GM10847 (cell line): ENCODE results near the gene DUSP9.

Experiments
- POLR2A ChIP-seq: IDR thresholded peaks from 2 replicates; pipeline ENCODE4 v1.6.1; 2011; ENCODE audit not compliant: insufficient read length; ENCODE audit errors: extremely low read depth

Gene DUSP9

DNA sequence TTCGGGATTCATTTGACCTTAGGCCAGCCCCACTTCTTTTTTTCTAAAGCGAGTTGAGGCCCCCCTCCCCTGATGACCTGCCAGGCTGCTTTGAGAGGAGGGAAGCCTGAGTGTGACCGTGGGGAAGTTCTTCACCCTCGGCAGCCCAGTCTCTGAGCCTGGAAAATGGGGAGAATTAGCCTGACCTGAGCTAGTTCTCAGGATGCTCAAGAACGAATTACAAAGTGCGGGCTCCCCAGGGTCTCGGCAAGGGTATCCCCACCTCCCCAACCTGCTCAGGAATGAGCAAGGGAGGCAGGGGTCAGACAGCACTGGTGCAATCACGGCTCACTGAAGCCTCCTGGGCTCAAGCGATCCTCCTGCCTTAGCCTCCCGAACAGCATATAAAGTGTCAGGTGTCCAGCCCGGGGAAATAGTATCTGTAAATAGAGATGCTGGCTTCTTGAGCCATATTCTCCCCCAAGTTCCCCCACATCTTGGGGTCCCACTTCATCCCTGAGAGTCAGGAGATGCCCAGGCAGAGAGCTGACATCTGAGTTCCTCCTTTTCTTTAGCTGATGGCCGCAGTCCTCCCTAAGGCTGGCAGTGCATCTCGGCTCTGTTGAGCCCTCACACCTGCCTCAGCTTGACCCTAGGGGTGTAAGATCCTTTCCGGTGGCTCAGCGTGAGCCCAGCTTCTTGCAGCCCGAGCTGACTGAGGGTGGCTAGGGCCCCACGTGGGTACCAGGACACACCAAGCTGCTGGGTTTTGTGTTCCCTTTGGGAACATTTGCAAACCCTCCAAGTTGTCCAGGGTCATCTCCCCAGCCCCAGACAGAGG lies 1.6 kb downstream of the DUSP9 start:
- no peak for TF ChIP-seq POLR2A

DNA sequence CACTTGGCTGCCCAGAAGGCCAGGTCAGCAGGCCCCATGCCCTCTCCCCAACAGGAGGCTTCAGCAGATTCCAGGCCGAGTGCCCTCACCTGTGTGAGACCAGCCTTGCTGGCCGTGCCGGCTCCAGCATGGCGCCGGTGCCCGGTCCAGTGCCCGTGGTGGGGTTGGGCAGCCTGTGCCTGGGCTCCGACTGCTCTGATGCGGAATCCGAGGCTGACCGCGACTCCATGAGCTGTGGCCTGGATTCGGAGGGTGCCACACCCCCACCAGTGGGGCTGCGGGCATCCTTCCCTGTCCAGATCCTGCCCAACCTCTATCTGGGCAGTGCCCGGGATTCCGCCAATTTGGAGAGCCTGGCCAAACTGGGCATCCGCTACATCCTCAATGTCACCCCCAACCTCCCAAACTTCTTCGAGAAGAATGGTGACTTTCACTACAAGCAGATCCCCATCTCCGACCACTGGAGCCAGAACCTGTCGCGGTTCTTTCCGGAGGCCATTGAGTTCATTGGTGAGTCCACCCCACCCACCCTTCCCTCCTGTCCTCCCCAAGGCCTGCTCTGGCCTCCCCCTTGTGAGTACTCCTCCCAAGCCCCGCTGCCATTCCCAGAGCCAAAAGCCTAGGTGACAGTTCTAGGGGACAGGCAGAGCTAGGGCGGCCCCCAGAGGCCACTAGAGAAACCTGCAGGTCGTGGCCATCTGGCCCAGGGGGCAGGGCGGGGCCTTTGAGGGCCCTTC lies 2.3 kb downstream of the DUSP9 start:
- TF ChIP-seq POLR2A = no peak

DNA sequence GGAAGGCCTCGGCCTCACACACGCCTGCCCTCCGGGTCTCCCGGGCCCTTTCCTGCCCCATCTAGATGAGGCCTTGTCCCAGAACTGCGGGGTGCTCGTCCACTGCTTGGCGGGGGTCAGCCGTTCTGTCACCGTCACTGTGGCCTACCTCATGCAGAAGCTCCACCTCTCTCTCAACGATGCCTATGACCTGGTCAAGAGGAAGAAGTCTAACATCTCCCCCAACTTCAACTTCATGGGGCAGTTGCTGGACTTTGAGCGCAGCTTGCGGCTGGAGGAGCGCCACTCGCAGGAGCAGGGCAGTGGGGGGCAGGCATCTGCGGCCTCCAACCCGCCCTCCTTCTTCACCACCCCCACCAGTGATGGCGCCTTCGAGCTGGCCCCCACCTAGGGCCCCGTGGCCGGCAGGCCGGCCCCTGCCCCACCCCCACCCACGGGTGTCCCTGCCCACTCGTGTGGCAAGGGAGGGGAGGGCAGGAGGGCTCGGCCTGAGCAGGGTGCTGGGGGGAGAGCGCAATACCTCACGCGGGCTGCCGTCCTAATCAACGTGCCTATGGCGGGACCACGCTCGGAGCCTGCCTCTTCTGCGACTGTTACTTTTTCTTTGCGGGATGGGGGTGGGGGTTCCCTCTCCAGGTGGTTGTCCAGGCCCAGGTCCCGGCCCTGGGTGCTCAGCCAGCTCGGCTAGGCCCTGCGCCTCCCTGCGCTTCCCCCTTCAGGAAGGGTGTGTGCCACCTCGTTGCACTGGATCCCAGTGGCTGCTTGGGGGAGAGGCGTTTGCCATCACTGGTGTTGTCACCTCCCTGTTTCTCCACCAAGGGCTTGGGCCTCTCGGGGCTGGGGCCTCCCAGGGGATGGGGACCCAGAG lies 3.1 kb downstream of the DUSP9 start:
- no peak for TF ChIP-seq POLR2A

DNA sequence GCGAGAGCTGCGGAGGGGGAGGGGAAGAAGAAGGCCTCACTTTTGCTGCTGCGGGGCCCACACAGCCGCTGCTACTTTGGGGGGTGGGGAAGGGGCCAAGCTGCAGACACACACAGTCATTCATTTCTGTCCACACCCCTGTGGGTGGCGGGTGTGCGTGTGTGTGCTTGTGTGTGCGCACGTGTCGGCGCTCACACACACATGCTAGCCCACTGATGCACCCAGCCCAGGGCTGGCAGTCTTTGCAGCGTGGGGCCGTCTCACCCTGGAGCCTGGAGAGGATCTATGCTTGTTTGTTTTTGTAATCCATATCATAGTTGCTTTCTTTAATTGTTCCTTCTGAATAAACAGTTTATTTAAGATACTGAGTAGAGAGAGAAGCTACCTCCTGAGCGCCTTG lies 4.0 kb downstream of the DUSP9 start:
- no peak for TF ChIP-seq POLR2A

DNA sequence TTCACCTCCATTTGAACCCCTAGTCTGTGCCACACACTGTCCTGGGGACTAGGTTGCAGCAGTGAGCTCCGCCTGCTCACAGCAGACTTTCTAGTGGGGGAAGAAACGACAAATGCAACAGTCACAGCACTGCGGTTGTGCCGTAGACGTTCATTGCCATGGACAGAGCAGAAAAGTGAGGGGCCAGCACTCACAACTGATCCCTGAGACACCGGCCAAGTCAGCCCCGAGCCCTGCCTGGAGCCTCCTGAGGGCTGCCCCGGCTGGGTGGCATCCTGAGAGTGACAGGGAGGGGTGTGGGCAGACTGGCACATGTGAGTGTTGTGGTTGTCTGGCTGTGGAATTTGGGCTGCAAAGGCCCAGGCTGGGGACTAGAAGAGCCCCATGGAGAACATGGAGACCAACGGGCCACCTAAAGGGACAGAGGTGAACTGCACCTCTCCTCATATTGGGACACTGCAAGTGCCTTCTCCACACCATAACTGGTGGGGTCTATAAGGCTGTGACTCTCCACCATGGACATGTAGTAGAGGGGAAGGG lies 4.6 kb downstream of the DUSP9 start:
- no peak for TF ChIP-seq POLR2A

DNA sequence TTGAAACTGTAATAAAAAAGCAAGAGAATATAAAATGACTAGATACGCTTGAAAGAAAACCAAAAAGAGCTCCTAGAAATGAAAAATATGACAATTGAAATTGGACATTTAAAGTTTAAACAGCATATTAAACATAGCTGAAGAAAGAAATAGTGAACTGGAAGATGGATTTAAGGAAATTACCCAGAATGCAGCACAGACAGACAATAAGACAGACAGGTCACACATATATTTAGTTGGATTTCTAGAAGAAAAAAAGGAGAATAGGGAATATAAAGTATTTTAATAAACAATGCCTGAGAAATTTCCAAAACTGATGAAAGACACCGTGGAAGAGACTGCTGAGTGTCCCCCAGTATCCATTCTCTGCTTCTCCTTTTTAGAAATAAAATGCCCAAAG lies 6.6 kb downstream of the DUSP9 start:
- TF ChIP-seq POLR2A = no peak

DNA sequence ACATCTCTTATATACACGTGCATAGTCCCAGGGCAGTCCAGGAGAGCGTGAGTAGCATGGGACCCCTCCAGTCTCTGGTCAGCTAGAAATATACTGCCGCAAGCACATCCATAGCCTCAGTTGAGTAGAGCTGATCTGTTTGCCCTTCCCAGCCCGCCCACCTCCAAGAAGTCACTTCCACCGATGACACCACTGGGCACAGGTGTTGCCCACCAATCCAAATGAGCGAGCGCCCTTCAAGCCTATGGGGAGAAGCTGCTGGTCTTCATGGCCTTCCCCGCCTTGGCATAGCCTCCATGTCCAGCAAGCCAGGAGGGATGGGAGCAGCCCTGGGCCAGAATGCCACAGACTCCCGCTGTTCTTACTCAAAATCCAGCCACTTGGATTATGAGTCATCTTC lies 10.2 kb downstream of the DUSP9 start:
- TF ChIP-seq POLR2A = no peak

DNA sequence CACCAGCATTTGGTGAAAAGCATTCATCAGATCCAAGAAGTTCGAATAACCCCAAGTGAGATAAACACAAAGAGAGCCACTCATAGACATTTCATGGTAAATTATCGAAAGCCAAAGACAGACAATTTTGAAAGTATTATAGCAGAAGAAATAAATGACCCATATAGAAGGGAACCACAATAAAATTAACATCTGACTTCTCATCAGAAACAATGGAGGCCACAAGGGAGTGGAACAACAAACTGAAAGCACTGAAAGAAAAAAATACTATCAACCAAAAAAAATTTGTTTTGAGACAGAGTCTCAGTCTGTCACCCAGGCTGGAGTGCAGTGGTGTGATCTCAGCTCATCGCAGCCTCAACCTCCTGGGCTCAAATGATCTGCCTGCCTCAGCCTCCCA lies 12.3 kb downstream of the DUSP9 start:
- no peak for TF ChIP-seq POLR2A

DNA sequence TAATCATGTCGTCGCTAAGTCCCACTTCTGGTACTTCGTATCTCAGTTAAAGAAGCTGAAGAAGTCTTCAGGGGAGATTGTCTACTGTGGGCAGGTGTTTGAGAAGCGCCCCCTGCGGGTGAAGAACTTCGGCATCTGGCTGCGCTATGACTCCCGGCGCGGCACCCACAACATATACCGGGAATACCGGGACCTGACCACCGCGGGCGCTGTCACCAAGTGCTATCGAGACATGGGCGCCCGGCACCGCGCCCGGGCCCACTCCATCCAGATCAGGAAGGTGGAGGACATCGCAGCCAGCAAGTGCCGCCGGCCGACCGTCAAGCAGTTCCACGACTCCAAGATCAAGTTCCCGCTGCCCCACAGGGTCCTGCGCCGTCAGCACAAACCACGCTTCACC lies 15.3 kb downstream of the DUSP9 start:
- TF ChIP-seq POLR2A = no peak

DNA sequence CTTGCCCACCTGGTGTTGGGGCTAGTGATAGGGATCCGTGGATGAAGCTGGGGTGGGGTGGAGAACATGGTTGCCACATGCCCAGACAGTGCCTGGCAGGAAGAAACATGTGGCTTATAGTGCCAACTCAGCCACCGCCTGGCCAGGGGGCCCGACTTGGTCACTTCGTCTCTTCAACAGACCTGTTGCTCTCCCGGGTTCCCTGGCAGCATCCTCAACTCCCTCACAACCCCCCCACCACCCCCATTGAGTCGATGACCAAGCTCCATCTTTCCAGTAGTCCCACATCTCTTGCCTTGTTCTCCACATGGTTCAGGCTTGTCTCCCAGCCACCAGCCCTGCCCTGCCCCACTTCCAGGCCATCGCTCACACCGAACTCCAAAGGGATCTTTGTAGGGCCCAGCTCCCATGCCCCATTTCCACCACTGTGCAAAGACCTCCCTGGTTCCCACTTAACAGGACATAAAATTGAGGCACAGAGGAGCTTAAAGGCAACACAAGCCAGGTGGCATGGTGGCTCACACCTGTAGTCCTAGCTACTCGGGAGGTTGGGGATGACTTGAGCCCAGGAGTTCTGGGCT lies 18.8 kb downstream of the DUSP9 start:
- TF ChIP-seq POLR2A = no peak

DNA sequence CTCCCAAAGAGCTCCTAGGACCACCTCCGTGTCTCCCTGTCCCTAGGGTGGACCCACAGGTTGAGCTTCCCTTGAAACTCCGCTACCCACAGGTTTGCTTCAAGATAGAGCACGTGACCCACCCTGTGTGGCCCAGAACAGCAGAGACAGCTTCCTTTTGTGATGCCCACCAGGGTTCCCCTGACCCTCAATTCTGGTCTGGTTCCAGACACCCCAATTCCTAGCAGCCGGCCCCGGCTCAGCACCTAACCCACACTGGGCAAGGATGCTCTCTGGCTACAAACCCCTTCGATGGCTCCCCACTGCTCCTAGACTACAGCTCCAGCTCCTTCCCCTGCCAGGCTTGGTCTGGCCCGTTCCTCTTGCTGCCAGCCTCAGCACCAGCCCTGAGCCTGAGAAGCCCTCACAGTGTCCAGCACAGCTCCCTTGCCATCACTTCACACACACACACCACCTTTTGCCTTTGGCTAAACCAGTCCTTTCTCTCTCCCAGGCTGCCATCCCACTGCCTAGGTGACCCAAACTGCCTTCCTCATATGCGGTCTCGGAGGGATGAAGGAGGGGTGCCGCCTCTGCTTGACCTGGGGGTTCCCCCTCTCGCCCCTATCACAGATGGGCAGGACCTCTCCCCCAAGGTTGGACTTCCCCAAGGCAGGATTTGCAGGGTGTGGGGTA lies 20.4 kb downstream of the DUSP9 start:
- TF ChIP-seq POLR2A = no peak

DNA sequence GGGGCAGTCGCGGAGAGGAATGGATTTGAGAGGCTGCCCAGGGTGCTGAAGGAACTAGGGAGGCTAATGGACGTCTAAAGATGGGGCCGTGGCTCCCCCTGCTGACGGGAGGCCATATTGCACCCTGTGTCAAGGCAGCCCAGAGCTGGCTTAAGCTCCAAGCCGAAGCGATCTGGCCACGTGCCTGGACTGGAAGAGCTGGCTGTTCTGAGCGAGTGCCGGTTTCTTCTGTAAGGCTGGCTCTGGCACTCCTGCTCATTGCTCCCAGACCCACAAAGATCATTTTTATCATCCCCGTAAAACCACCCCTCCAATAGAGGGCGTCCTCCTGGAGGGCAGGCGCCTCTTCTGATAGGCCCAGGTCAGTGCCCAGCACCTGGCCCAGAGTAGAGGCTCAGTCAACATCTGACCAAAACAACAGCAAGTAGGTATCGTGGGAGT lies 21.0 kb downstream of the DUSP9 start:
- no peak for TF ChIP-seq POLR2A

DNA sequence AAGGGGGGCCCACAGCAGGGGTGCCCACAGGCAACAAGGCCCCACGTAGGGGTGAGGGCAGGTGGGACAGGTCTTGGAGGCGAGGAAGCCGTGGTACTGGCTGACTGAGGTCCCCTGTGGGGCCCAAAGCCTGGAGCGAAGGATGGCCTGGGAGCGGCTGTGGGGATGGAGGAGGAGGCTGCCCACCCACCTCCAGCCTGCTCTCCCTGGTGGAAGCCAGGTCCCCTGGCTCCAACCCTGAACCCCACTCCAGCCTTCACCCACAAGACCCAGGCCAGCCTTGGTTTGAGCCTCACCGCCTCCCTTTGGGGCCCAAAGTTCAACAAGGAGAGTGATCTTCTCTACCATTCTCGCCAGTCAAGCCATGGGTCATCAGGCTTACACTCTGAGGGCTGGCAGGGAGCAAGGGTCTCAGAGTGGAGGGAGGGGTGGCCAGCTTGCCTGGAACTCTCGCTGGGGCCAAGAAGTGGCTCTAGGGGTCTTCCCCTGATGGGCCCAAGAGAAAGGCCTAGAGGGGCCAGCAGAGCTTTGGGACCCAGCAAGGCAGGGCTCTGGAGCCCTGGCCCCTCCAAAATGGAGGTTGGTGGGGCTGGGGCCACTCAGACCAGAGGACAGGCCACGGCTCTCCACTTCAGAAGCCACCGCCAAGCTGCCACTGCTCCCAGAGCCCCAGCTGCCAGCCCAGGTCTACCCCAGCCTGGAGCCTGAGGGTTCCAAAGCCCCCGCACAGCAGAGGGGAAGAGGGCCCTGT lies 21.6 kb downstream of the DUSP9 start:
- no peak for TF ChIP-seq POLR2A
